NCI-H524 treated with DMSO at 0.1 percent for 48 hours (cell line): Measurements from ENCODE around the gene SFT2D1.

ENCODE experiments used
- DNase-seq: peaks from one replicate; lab custom pipeline; 2025; lab: John Stamatoyannopoulos, UW

The SFT2D1 gene

DNA sequence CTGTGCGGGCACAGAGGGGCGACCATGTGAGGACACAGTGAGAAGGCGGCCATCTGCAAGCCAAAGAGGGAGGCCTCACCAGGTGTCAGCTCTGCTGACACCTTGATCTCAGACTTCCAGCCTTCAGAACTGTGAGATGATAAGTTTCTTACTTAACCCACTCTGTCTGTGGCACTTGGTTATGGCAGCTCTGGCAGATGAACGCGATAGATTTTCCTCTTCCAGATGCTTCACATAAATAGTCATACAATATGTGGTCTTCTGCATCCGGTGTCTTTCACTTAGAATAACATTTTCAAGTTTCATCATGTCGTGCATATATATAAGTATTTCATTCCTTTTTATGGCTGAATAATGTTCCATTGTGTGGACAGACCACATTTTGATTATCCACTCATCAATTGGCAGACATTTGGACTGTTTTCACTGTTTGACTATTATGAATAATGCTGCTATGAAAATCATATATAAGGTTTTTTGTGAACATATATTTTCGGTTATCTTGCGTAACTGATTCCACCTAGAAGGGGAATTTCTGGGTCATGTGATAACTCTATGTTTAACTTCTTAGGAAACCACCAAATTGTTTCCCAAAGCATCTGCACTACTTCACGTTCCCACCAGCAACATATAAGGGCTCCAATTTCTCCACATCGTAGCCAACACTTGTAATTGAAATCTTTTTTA lies 64.3 kb downstream of the SFT2D1 start:
- DNase-seq, result no peak

DNA sequence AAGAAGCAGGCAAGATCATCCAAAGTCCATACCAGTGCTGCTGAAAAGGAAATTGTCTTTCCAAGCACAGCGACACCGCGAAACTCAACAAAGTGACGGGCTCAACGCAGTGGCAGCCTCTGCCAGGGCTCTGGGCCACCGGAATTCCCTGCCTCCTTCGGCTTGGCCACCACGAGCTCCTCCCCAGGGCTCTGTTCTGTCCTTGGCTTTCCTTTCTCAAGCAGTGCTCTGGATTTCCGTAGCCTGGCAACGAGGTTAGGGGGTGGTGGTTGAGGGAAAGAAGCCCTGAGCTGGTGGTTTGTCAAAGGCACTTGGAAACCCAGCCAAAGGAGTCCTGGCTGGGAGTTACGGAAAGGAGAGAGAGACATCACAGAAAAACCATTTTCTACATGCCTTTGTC lies 65.3 kb downstream of the SFT2D1 start:
- no peak for DNase-seq

DNA sequence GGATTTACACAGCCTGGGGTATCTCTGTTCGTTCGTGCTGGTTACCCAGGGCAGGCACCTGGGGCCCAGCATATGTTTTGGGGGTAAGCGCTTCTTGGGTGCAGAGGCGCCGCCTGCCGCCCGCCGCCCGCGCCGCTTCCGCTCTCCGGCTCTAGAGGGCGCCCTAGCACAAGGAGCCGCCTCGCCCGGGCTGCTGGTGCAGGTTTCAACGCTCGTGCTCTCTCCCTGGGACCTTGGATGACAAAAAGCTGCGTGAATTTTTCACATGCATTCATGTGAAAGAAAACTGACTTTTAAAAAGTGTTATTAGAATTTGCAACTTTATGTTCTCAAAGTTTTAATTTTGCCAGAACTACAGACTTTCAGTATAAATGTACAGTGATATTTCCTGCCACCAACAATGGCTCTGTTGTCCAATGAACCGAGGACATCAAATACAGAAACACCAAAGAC lies 66.6 kb downstream of the SFT2D1 start:
- no peak for DNase-seq

DNA sequence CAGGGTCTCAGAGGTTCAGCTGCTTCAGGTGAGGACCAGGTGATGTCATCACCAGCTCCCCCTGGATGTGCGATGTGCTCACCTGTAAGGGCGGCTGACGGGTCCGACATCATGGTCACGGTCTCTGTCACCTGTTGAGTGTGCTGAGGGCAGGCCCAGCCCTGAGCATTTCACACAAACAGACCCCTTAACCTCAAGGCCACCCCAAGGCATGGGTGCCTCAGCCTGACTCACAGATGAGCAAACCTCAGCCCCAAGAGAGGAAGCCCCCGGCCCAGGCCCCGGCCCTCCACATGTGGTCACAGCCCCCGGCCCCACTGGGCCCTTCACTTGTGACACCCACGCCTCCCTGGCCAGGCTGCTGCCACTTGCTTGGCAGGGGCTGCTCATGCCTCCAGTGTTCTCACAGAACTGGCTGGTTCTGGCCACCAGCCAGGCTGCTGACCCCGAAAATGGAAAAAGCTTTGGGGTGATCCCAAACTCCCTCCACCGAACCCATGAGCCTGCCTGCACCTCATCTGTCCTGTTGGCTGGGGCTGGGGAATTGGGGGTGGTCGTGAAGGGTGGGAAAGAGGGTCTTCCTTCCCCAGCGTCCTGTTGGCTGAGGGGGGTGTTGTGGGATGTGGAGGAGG lies 67.5 kb downstream of the SFT2D1 start:
- DNase-seq, result no peak

DNA sequence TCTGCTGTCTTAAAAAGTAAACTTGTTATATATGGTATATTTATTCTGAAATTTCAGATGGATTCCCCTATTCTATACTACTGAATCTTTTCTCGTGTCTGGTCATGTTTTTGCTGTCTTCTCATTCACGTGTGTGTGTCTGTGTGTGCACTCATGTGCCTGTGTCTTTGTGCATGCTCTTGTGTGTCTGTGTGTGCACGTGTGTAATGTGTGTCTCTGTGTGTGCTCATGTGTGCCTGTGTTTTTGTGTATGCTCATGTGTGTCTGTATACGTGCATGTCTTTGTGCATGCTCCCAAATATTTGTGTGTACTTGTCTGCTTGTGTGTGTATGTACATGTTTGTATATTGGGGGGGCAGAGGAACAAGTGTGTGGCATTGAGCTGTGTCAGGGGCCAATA lies 68.2 kb downstream of the SFT2D1 start:
- DNase-seq, result no peak

DNA sequence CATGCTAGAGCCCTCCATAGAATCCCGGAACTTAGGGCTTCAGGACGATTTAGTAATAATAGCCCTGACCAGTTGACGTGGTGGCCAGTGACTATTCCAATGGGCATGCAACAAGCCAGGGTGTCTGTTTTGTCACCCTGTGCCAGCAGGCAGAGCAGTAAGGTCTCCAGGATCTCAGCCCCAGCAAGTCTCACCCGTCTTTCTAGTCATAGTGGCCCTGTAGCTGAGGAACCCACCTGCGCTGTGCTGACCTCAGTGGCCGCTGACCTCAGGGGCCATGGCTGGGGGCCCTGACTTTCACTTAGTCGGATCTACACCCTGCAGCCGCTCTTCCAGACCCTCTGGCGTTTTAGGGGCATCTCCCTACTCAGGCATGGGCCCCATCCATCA lies 71.0 kb downstream of the SFT2D1 start:
- DNase-seq, result no peak

DNA sequence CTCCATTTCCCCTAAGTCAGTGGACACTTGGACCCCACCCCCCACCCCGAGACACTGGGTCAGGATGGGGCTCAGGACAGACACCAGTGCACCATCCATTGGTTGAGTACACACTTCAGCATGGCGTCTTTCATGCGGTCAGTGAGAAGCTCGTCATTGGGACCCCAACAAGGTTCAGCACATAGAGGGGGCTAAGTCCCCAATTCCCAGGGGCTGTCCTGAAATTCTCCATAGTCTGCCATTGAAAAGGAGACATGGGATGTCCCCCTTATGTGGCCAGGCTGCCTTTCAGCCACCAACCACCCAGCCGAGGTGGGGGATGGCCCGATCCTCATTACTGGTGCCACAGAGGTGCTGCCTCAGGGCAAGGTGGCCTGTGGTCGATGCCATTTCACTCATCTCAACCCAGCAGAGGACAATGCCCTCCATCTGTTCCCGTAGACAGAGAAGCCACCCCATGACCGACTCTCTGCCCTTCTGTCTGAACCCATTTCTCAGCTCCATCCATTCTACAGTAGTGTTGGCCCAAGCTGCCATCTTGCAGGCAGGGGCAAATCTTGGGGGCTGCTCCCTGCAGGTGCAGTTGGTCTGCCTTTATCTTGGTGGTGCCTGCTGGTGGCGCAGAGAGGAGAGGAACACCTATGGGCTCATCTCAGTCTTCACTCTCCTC lies 71.5 kb downstream of the SFT2D1 start:
- no peak for DNase-seq
